ENCODE data around the gene GBF1. TPM values are rescaled to one million over a fixed set of nuclear protein-coding genes. Genes with fewer than 3 reads are reported as not detected.

Gene GBF1
- total and polyA plus RNA-seq, 10 of the 15 experiments (the other 5 are each of a cell fraction or from before 2014, with no cell fraction given) = 0.82 to 42.0 (median 21.8) TPM

- BruUV-seq (replicated peaks) = no TSS peak
- H3K27ac ChIP-seq (ENCODE audit: control insufficient read depth, insufficient read depth) = peak overlapping the region; percentile 43; the same call in 1 of the 2 replicates
- peak overlapping the region; percentile 95 for H3K4me2 ChIP-seq (ENCODE audit: control insufficient read depth, insufficient read depth)
- no peak for FAIRE-seq
- peaks cover 2% of the 10 kb centered on the region; the same call in 1 of the 2 replicates for H4K20me1 ChIP-seq (ENCODE audit: control insufficient read depth, insufficient read depth)
- 60% methylated on average over 27 of the region's 28 CpGs for WGBS (ENCODE audit: insufficient coverage, insufficient replicate concordance, low lambda C conversion rate, missing lambda C conversion rate)
- no peaks in the 10 kb centered on the region for H3K9me3 ChIP-seq (replicated peaks; ENCODE audit: control insufficient read depth, insufficient read depth, low read length)
- ChIA-PET SMC1A (ENCODE audit: uncharacterized antibody, unreplicated experiment) (interaction anchor here (1.0 to 4.2 kb wide), 7 partner anchors 11 to 71 kb away, joined by 3 to 42 read pairs (median 4); partner anchors contain the start of genes C10orf95, CUEDC2 and NFKB2), POLR2A (interaction anchor here (1.1 to 4.9 kb wide), 6 partner anchors 9 to 192 kb away, joined by 3 to 35 read pairs (median 10); partner anchors contain the start of genes C10orf95, CUEDC2 and NFKB2), CTCF (interaction anchor here (0.7 to 5.6 kb wide), 17 partner anchors 8 to 253 kb away, joined by 3 to 90 read pairs (median 9); partner anchors contain the start of genes C10orf95, CUEDC2, ELOVL3 and NFKB2), RAD21 (ENCODE audit: unreplicated experiment) (interaction anchor here (1.0 to 3.8 kb wide), 8 partner anchors 10 to 271 kb away, joined by 3 to 24 read pairs (median 8); partner anchors contain the start of genes ACTR1A, CUEDC2 and NOLC1)
- intact Hi-C loops (cut with micrococcal nuclease; ENCODE audit: unreplicated experiment) (no loop called here), in situ Hi-C loops (cut with MboI) (no loop called here)
- peaks cover 18% of the 10 kb centered on the region for H3K4me1 ChIP-seq (ENCODE audit: control insufficient read depth, insufficient read depth, low read length)
- peaks cover 7% of the 10 kb centered on the region for H3K79me2 ChIP-seq (ENCODE audit: control insufficient read depth, insufficient read depth, low read length)
- peak overlapping the region; percentile 98 for H3K4me3 ChIP-seq
- peak overlapping the region; percentile 78 for H3K9ac ChIP-seq (ENCODE audit: control insufficient read depth, insufficient read depth, low read length)
- H3K27me3 ChIP-seq (replicated peaks in 1 of 2; ENCODE audit: control insufficient read depth in 2 of 2, insufficient read depth in 2 of 2, low read length in 1 of 2) = no peaks in the 10 kb centered on the region; a peak in 1 of 4 replicates
- no peak for DNase-seq (ENCODE audit: low read depth, low spot score)
- ATAC-seq = peak; percentile 66
- H2AFZ ChIP-seq (ENCODE audit: control insufficient read depth, low read depth, low read length) = peak overlapping the region; percentile 52
- peaks cover 0 to 5% of the 10 kb centered on the region in 2 experiments; a peak in 2 of 4 replicates for H3K36me3 ChIP-seq (ENCODE audit: control insufficient read depth in 2 of 2, insufficient read depth in 2 of 2, low read length in 1 of 2)
- TF ChIP-seq JUNB (IDR thresholded peaks at IDR 0.05) (no peak), BCL11A (IDR thresholded peaks at IDR 0.05; ENCODE audit: low read depth, low read length) (no peak), POLR2AphosphoS5 (IDR thresholded peaks at IDR 0.05; ENCODE audit: low read length) (no peak), CEBPB (IDR thresholded peaks at IDR 0.05; ENCODE audit: borderline replicate concordance in 1 of 2, low read depth in 2 of 2, low read length in 2 of 2) (no peak), USF2 (IDR thresholded peaks at IDR 0.05; ENCODE audit: borderline replicate concordance, low read depth, low read length) (no peak), ZBTB11 (CRISPR knock-in tag; IDR thresholded peaks at IDR 0.05) (no peak), SMAD1 (IDR thresholded peaks at IDR 0.05; ENCODE audit: low read depth, partially characterized antibody) (no peak), MLLT1 (IDR thresholded peaks at IDR 0.05) (0 out of 2 replicates have a peak, but pooled peaks have one; percentile 62), CEBPZ (IDR thresholded peaks at IDR 0.05; ENCODE audit: low read depth, low read length) (no peak), TBL1XR1 (IDR thresholded peaks at IDR 0.05; ENCODE audit: low read depth, low read length) (no peak), BRCA1 (IDR thresholded peaks at IDR 0.05; ENCODE audit: low read depth, low read length) (no peak), HDAC6 (IDR thresholded peaks at IDR 0.05; ENCODE audit: unreplicated experiment) (no peak), ZNF274 (IDR thresholded peaks at IDR 0.05; ENCODE audit: insufficient read depth, insufficient read length) (no peak)
Observed at GRCh38 chr10:102422545-102423129, 177.3 kb downstream of the GBF1 start.

All from GM12878 (cell line).